GM18868 (cell line): ENCODE measurements around the gene RAD18.
A peak's percentile ranks its signal among the peaks of the same experiment; 100 is the strongest.

Source experiments
- ATAC-seq: cut with Tn5 transposase; IDR thresholded peaks from one replicate; pipeline ENCODE4 v1.9.1; 2021; ENCODE audit warnings: mild to moderate bottlenecking, moderate library complexity; ENCODE audit not compliant: unreplicated experiment

RAD18 gene, protein sequence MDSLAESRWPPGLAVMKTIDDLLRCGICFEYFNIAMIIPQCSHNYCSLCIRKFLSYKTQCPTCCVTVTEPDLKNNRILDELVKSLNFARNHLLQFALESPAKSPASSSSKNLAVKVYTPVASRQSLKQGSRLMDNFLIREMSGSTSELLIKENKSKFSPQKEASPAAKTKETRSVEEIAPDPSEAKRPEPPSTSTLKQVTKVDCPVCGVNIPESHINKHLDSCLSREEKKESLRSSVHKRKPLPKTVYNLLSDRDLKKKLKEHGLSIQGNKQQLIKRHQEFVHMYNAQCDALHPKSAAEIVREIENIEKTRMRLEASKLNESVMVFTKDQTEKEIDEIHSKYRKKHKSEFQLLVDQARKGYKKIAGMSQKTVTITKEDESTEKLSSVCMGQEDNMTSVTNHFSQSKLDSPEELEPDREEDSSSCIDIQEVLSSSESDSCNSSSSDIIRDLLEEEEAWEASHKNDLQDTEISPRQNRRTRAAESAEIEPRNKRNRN

GRCh38 chr3:8963137-8963853 lies at the start of gene RAD18:
TSS of gene RAD18 (minus strand) at chr3:8963472. CDS start at chr3:8963385, 87 bp downstream.
- peak; percentile 86 for ATAC-seq

DNA sequence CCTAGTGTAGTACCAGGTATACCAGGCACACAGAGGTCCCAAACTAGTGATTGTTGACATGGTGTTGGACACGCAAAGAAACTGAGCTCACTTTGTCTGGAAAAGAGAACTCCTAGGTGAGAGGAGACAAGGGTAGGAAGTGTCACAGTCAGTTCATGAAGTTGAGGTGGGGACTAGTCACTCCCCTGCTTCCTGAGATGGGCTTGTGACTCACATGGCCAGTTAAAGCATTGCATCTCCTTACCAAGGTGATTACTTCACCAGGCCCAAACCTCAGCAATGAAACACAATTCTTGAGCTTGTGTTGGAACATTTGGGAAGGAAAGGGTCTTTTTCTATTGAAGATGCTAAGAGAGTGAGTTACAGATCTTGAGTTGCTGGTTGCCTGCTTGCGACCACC lies 49.2 kb upstream of the RAD18 start:
- ATAC-seq, result no peak

DNA sequence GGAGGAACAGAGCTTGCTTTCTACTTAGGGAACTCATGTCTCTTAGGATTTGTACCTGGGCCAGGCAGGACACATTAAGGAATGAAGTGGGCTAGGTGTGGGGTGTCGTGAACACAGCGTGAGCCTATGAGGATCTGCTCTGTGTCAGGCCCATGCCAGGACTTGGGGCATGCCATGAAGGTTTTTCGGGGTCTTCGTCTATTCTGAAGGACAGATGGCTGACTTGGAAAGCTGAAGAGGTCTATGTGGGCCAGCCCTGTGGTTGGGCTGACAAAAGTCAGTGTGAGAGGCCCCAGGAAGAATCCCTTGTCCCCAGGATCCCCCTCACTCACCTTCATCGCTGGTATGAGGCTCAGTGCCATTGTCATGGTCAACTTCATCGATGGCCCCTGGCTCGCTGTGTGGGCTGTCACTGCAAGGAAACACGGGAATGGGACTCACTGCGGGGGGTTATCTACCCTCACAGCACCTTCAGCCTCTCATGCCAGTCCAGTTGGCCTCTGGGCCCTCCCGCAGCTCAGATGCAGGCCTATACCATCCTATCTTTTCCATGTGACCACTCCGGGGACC lies 46.8 kb upstream of the RAD18 start:
- ATAC-seq, result no peak

DNA sequence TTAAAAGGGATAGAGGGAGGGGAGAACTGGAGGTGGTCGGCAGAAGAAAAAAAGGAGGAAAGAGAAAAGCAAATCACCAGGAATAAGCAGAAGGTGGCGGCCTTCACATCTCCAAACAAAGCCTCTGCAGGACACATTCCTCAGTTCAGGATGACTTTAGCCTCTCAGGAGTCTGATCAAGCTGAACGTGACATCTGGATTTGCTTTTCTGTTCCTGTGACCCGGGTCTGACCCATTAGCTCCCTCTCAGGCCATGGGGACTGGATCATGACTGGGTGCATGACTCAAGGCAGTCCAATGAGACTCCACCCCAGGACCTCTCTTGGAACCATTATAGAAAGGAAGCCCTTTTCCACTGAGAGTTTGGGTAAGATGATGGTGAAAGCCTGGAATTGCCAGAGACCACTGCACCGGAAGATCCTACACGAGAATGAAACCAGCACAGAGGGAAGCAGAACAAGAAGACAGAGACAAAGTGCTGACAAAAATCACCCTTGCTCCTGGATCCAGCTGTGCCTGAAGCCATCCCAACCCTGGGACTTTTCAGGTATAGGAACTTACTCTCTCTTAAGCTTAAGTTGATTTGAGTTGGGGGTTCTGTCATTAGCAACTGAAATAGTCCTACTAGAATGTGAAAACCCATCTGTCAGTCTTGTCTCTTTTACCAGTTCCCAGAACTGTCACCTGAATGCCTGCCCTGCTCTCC lies 45.4 kb upstream of the RAD18 start:
- no peak for ATAC-seq

GRCh38 chr3:9007928-9008327 lies 44.7 kb upstream of the RAD18 start:
- ATAC-seq, result no peak

DNA sequence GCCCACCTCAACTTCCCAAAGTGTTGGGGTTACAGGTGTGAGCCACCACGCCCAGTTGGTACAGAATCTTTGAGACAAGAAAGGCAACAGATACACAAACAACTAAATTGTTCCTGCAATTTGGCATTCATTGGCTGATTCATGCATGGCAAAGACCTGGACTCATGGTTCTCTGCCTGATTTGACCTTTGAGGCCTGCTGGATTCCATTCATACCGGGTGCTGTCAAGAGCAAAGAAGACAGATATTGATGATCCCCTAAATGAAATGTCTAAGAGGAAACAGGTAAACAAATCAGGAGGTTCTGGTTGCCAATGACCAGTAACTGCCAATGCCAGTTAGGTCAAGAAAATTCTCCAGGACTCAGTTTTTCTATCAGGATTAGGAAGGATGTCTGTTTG lies 43.9 kb upstream of the RAD18 start:
- no peak for ATAC-seq

DNA sequence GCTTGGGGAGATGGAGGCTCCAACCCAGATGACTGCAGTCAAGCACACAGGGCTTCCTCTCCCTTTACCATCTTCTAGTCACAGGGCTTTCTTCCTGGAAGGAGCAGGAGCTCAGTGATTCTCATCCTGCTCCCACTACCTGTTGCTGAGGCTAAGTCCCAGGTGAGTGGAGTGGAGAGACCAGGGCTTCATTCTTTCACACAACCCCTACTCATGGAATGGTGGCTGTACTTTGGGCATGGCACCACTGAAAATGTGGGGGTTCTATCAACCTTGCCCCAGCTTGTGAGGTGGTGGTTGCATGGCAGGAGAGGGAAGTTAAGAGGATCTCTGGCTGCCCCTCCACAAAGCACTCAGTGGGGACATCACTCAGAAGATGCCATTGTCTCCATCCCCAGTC lies 36.8 kb upstream of the RAD18 start:
- ATAC-seq, result no peak

GRCh38 chr3:8997151-8997550 lies 33.9 kb upstream of the RAD18 start:
- ATAC-seq, result no peak

DNA sequence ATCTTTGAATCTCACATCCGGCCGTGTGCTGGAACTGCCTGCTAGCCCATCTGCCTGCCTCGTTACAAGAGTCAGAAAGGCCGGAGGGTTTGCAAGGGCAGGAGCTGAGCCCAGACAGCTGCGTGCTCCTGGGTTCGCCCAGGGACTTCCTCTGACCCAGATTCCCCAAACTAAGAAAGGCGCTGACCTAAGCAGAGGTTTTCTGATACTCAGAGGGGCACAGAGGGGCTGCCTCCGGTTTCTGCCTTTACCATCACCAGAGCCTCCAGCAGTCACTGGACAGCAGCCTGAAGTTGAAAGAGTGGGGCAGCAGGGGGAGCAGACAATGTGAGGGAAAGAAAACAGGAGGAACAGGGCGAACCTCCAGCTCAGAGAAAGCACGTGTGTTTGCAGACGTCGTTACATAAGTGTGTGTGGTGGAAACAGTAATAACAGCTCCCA lies 33.4 kb upstream of the RAD18 start:
- no peak for ATAC-seq

DNA sequence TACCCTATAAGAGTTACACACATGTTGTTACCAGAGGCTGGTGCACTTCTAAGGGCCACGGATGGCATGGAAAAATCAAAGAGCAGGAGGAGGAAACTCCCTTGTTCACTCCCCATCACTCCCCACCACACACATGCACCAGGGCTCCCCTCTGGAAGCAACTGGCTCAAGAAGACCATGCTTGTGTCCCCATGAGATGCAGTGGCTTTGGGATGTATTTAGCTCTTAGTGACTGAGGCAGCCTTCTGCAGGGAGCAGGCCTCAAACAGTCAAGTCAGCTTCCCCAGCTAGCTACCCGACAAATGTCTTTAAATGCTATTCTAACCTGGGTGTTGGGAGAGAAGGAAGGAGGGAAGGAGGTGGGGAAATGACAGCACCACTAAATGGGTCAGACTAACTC lies 32.9 kb upstream of the RAD18 start:
- no peak for ATAC-seq

DNA sequence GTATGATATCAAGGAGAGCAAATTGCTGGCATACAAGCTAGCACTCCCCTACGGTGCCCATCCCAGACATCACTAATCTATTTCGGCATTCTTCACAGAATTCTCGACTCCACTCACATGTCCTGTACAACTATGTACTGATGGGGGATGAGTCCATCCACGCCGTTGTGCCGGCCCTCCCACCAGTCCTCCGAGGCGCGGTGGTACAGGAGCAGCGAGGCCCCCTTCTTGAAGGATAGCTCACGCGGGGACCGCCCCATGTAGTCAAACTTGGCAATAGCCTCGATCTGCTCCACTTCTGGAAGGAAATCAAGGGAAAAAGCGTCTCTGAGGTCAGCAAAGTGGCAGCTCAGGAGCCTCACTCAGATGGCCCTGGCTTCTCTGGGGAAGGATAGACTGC lies 31.0 kb upstream of the RAD18 start:
- ATAC-seq, result no peak

- no peak for ATAC-seq
These were observed 30.1 kb upstream of the RAD18 start for GRCh38 chr3:8993331-8993730.

DNA sequence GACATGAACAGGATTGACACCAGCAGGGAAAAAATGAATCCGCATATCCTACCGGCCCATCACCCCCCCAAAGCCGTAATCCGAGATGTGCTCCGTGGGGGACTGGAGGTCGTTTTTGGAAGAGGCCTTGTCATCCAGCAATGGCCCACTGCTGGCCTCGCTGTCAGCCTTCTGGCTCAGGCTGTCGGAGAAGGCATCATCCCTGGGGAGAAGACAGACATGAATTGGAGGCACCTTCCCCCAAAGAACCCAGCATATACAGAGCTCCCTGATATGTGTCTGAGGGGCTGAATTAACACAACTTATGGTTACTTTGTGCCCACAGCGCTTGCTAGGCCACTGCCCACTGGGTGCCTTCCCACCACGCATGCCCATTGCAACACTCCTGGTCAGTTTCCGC lies 29.6 kb upstream of the RAD18 start:
- no peak for ATAC-seq

- ATAC-seq, result no peak
These were observed 28.9 kb upstream of the RAD18 start for GRCh38 chr3:8992199-8992598.

DNA sequence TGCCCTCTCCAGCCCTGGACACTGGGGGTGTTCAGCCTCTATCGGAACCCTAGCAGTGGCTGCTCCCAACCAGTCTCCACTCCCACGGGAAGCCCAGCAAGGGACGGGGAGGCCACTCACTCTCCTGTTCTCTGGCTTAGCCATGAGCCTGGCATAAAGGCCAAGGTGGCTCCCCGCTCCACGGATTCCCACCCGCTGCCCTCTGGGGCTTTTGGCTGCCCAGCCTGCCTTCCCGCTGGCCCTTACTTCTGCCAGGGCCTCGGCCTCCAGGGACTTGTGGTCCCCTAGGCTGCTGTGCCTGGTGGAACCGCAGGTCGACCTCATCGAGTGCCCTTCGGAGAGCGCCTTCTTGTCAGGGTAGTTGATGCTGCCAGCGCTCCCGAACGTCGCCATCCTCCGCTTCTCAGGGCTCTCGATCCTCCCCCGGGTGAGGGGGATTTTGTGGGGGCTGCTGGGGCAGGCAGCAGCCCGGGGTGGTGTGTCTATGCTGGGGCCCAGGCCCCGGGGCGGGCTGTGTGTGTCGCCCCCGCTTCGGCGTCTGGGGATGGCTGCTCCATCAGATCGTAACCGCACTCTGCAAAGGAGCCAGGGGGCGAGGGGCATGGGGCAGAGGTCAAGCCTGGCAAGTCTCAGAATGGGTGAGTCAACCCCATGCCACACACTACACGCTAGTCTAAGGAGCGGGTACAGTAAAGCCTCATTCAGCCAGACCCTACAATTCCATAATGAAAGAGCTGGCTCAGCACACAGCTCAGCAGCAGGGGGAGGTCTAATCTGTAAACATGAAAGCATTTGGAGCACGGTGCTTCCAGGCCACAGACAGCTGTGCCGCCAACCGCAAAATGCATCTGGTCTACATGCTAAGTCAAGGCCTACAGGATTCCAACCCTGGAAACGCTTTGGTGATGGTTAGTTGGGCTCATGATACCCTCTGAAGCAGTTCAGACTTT lies 27.3 kb upstream of the RAD18 start:
- ATAC-seq, result no peak

GRCh38 chr3:8988791-8989558 lies 25.7 kb upstream of the RAD18 start:
- ATAC-seq, result no peak

- ATAC-seq, result no peak
These were observed 25.0 kb upstream of the RAD18 start for GRCh38 chr3:8988384-8988655.

GRCh38 chr3:8987645-8988383 lies 24.5 kb upstream of the RAD18 start:
- ATAC-seq, result peak; percentile 90

DNA sequence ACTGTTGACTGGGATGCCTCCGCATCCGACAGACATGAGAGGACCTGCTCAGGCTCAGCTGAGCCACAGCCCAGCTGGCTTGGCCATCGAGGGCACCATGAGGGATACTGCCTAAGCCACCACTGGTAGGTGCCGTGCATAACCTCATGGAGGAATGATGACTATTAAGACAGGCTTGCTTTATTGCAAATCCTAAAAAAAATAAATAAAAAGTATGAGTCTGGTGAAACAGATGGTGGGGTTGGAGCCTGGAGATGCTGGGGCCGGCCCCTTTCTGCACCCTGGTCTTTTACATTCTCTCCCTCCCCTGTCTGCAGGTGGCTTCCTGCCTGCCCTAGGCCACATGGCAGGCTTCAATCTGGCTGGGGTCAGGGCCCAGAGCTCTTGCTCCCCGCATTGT lies 24.0 kb upstream of the RAD18 start:
- no peak for ATAC-seq
